C4-2B (cell line): ENCODE results near the gene SPATA1.

Experiments
- H3K27ac ChIP-seq: fragments of 450-650 bp; 2 replicates; pipeline ENCODE4 v1.5.1; 2017
- ZFX ChIP-seq: fragments of 450-650 bp; IDR thresholded peaks from 2 replicates; pipeline ENCODE4 v1.6.1; 2017
- TF ChIP-seq, protein P1 (sequence below): fragments of 450-650 bp; conservative IDR thresholded peaks from 2 replicates; pipeline ENCODE4 v1.5.1; 2017; ENCODE audit warnings: mild to moderate bottlenecking

The SPATA1 gene

DNA sequence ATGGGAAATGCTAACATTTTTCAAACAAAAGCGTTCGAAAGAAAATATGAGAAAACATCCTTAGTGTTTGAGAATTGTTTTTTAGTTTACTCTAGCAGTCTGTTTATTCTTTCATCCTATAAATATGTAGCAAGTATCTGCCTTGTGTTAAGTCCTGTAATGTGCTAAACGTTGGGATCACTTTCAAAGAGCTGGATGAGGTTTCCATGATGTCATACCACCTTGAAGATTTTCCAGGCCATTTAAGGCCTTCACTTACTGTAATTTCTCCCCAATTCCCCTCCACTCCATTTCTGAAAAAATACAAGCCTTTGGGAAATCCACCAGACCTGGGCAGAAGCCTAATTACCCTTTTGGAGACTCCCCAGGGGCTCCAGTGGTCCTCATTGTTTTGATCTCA lies 92.2 kb downstream of the SPATA1 start:
- H3K27ac ChIP-seq = no peak overlapping the region
- TF ChIP-seq, protein P1, sequence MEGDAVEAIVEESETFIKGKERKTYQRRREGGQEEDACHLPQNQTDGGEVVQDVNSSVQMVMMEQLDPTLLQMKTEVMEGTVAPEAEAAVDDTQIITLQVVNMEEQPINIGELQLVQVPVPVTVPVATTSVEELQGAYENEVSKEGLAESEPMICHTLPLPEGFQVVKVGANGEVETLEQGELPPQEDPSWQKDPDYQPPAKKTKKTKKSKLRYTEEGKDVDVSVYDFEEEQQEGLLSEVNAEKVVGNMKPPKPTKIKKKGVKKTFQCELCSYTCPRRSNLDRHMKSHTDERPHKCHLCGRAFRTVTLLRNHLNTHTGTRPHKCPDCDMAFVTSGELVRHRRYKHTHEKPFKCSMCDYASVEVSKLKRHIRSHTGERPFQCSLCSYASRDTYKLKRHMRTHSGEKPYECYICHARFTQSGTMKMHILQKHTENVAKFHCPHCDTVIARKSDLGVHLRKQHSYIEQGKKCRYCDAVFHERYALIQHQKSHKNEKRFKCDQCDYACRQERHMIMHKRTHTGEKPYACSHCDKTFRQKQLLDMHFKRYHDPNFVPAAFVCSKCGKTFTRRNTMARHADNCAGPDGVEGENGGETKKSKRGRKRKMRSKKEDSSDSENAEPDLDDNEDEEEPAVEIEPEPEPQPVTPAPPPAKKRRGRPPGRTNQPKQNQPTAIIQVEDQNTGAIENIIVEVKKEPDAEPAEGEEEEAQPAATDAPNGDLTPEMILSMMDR = no peak
- no peak for TF ChIP-seq ZFX

DNA sequence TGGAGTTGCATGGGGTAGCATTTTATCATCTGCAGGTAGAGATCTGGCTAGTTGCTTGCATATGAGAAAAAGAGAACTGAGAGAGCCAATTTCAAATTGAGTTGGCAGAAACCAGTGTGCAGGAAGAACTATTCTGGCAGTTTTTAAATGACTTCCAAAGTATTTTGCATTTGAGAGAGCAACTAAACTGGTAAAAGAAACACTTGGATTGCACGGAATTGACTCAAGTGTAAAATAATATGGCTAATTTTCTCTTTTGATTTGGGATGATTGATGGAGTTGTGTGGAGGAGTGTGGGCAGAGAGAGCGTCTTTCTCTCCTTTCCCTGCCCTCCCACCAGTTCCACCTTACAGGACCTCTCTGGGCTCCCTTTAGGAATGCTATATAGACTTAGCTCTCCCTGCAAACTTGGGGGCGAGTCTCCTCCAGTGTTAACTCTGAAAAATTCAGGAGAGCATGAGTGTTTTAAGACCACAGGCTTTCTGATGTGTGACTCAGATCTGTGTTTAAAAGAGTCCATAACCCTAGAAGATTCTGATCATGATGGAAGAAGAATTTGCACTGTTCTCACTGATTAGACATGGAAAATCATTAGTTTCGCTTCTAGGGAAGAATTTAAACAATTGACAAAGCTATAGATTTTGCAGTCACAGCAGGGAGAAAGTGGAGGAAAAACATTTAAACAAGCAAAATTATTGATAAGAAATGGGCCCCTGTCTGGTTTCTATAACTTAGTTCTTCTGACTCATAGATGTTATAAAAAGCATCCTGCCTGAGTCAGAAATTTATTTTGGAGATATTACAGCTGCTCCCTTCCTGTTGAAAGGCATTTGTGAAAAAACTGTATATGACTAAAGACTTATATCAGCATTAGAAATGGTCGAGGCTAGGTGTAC lies 92.9 kb downstream of the SPATA1 start:
- no peak for TF ChIP-seq ZFX
- TF ChIP-seq, protein P1 = no peak
- no peak overlapping the region for H3K27ac ChIP-seq

DNA sequence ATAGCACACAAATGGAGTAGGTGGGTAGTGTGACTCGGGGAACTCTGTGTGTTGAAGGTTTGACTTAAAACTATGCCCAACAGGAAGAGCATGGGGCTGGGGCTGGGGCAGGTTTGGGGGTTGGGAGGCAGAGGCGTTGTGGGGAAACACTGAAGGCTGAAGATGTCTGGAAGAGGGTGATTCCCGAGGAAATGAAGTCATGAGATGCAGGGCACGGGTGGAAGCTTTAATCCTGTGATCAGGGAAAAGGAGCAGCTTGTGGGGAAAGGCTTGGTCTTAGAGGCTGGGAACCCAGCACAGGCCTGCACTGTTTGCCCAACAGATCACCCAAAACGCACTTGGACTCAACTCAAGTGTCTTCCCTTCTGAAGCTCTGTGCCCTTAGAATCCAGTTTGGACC lies 94.6 kb downstream of the SPATA1 start:
- H3K27ac ChIP-seq = no peak overlapping the region
- TF ChIP-seq ZFX = no peak
- TF ChIP-seq, protein P1 = no peak

GRCh38 chr1:84603223-84603622 lies 97.0 kb downstream of the SPATA1 start:
- TF ChIP-seq, protein P1 = no peak
- no peak for TF ChIP-seq ZFX
- no peak overlapping the region for H3K27ac ChIP-seq

- TF ChIP-seq, protein P1 = peak; percentile 24; the same call in 1 of the 2 replicates
- no peak for TF ChIP-seq ZFX
- no peak overlapping the region for H3K27ac ChIP-seq
Observed at GRCh38 chr1:84603941-84604830, 98.0 kb downstream of the SPATA1 start.

- no peak overlapping the region for H3K27ac ChIP-seq
Observed at GRCh38 chr1:84605157-84605556, 99.0 kb downstream of the SPATA1 start.

More at GRCh38 chr1:84605157-84605556, 99.0 kb downstream of the SPATA1 start:
- TF ChIP-seq ZFX = no peak
- TF ChIP-seq, protein P1 = no peak
